ENCODE measurements around the gene SLC19A1. TPM values are rescaled to one million over a fixed set of nuclear protein-coding genes. Genes with fewer than 3 reads are reported as not detected.

Gene SLC19A1
- total RNA-seq, 1 donor, result 7.4 TPM

DNA sequence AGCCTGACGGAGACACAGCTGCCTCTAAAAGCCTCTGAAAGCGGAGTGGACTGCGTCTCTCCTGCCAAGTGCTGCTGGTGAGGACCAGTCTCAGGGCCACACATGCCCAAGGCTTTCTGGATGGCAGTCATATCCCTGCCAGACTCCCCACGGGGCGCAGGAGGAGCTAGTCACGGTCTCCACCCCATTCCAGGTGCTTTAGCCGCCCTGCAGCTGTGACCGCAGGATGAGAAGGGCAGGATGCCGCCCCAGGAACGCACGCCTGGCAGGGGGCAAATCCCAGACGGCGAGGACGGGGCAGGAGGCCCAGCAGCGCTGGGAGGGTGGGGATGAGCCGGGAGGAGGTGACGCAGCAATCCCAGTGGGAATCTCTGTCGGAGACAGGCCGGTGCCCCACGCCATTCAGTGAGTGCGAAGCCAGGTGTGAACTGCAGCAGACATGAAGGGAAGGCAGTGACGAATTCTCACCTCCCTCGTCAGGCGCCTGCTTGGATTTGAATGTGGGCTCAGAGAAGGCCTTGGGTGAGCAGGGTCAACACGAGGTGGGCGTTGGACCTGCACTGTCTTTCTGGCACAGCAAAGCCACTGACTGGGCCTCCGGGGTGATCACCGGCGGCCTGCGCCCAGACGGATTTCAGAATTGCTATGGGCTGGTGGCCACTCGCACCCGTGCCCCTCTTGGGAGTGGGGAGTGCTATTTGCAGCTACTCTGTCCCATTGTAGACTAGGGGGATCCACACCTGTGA is 38.5 kb upstream of the SLC19A1 start:
- TF ChIP-seq, protein P1, sequence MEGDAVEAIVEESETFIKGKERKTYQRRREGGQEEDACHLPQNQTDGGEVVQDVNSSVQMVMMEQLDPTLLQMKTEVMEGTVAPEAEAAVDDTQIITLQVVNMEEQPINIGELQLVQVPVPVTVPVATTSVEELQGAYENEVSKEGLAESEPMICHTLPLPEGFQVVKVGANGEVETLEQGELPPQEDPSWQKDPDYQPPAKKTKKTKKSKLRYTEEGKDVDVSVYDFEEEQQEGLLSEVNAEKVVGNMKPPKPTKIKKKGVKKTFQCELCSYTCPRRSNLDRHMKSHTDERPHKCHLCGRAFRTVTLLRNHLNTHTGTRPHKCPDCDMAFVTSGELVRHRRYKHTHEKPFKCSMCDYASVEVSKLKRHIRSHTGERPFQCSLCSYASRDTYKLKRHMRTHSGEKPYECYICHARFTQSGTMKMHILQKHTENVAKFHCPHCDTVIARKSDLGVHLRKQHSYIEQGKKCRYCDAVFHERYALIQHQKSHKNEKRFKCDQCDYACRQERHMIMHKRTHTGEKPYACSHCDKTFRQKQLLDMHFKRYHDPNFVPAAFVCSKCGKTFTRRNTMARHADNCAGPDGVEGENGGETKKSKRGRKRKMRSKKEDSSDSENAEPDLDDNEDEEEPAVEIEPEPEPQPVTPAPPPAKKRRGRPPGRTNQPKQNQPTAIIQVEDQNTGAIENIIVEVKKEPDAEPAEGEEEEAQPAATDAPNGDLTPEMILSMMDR (IDR thresholded peaks at IDR 0.05; ENCODE audit: insufficient read depth, low read length), result no peak

GRCh38 chr21:45580181-45580575 is 37.9 kb upstream of the SLC19A1 start:
- DNase-seq (ENCODE audit: low read depth), result no peak
- no peak overlapping the region for H3K4me3 ChIP-seq (ENCODE audit: low read depth, low read length)
- TF ChIP-seq, protein P1 (IDR thresholded peaks at IDR 0.05; ENCODE audit: insufficient read depth, low read length), result no peak

More for the DNA sequence above, 38.5 kb upstream of the SLC19A1 start:
- DNase-seq (ENCODE audit: low read depth), result no peak
- no peak overlapping the region for H3K4me3 ChIP-seq (ENCODE audit: low read depth, low read length)

GRCh38 chr21:45579383-45580180 is 37.3 kb upstream of the SLC19A1 start:
- no peak overlapping the region for H3K4me3 ChIP-seq (ENCODE audit: low read depth, low read length)
- TF ChIP-seq, protein P1 (IDR thresholded peaks at IDR 0.05; ENCODE audit: insufficient read depth, low read length), result no peak
- no peak for DNase-seq (ENCODE audit: low read depth)

GRCh38 chr21:45578811-45579381 is 36.7 kb upstream of the SLC19A1 start:
- no peak for DNase-seq (ENCODE audit: low read depth)
- TF ChIP-seq, protein P1 (IDR thresholded peaks at IDR 0.05; ENCODE audit: insufficient read depth, low read length), result no peak
- H3K4me3 ChIP-seq (ENCODE audit: low read depth, low read length), result no peak overlapping the region

- DNase-seq (ENCODE audit: low read depth), result no peak
- TF ChIP-seq, protein P1 (IDR thresholded peaks at IDR 0.05; ENCODE audit: insufficient read depth, low read length), result no peak
- H3K4me3 ChIP-seq (ENCODE audit: low read depth, low read length), result no peak overlapping the region
Measured at GRCh38 chr21:45578176-45578801, 36.0 kb upstream of the SLC19A1 start.

DNA sequence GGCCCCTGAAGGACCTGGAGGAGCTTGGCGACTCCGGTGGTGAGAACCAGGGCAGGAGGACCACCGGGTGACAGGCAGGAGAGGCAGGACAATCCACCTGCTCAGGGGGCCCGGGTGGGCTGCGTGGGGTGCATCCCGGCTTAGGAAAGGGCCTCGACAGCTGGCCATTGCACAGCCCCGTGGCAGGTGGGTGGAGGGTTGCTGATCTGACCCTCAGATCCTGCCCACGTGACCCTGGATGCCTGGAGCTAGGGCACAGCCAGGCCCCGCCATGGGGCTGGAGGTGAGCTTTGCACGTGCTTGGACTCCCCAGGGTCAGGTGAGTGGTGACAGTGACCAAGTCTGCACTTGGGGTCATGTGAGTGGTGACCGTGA is 35.5 kb upstream of the SLC19A1 start:
- no peak overlapping the region for H3K4me3 ChIP-seq (ENCODE audit: low read depth, low read length)
- DNase-seq (ENCODE audit: low read depth), result no peak
- TF ChIP-seq, protein P1 (IDR thresholded peaks at IDR 0.05; ENCODE audit: insufficient read depth, low read length), result no peak
